H1 (cell line): ENCODE results near the gene EBF3. TPM values are rescaled to one million over a fixed set of nuclear protein-coding genes. Genes with fewer than 3 reads are reported as not detected.

ENCODE experiments used
- CTCF ChIA-PET: fragments of 300-600 bp; sonication (Branson Sonifier 250); formaldehyde crosslinking; loops from one replicate; lab custom pipeline; 2021; ENCODE audit not compliant: partially characterized antibody; lab: Charles Lee
- POLR2A ChIA-PET: fragments of 300-600 bp; sonication (Branson Sonifier 250); formaldehyde crosslinking; loops from one replicate; lab custom pipeline; 2021; ENCODE audit warnings: inconsistent platforms; ENCODE audit not compliant: partially characterized antibody; lab: Charles Lee
- DNase-seq, 2 experiments: peaks; one replicate each; pipeline versions ENCODE4 v3.0.0 to v3.0.0-alpha.2; 2010 to 2022; ENCODE audit warnings: low spot score in 2 of 2, low read depth in 1 of 2, mixed read lengths in 1 of 2
- FAIRE-seq: peaks from 2 replicates; lab custom pipeline; 2011; peaks lifted over from hg19 to GRCh38; lab: Jason Lieb, UNC
- H2AFZ ChIP-seq: 2 replicates; pipeline ENCODE4 v1.8.1; 2012; ENCODE audit warnings: low read length, inconsistent platforms
- H2AK5ac ChIP-seq: 2 replicates; pipeline ENCODE4 v1.6.1; 2013; ENCODE audit warnings: low read depth, low read length
- H2BK120ac ChIP-seq: replicated peaks from 2 replicates; pipeline ENCODE3; 2013; ENCODE audit warnings: low read depth, low read length, inconsistent platforms
- H2BK12ac ChIP-seq: 2 replicates; pipeline ENCODE4 v1.6.1; 2013; ENCODE audit warnings: low read depth, low read length
- H2BK15ac ChIP-seq: 2 replicates; pipeline ENCODE4 v1.6.1; 2013; ENCODE audit warnings: low read length
- H2BK20ac ChIP-seq: 2 replicates; pipeline ENCODE4 v1.6.1; 2013; ENCODE audit warnings: low read length
- H2BK5ac ChIP-seq: 2 replicates; pipeline ENCODE4 v1.6.1; 2013; ENCODE audit warnings: low read depth, low read length
- H3K14ac ChIP-seq: 2 replicates; pipeline ENCODE4 v1.6.1; 2013; ENCODE audit warnings: inconsistent platforms; ENCODE audit not compliant: insufficient read length
- H3K18ac ChIP-seq: 2 replicates; pipeline ENCODE4 v1.6.1; 2013; ENCODE audit warnings: low read length; ENCODE audit errors: extremely low read depth
- H3K23ac ChIP-seq: 2 replicates; pipeline ENCODE4 v1.6.1; 2013; ENCODE audit warnings: inconsistent platforms; ENCODE audit not compliant: insufficient read length
- H3K23me2 ChIP-seq: 2 replicates; pipeline ENCODE4 v1.6.1; 2013; ENCODE audit warnings: low read depth, low read length
- H3K27ac ChIP-seq: 2 replicates; pipeline ENCODE4 v1.6.1; 2011; ENCODE audit warnings: low read depth, low read length, inconsistent platforms
- H3K27me3 ChIP-seq, 4 experiments: replicated peaks in 1 of 4; 1 replicate in 1 of 4; 2 replicates in 3 of 4; pipeline versions ENCODE4 v1.6.1 to v1.8.1; 2011 to 2013; ENCODE audit warnings: low read length in 3 of 4, mild to moderate bottlenecking in 3 of 4, inconsistent platforms in 2 of 4, mixed read lengths in 2 of 4, moderate library complexity in 1 of 4; ENCODE audit not compliant: control insufficient read depth in 3 of 4, insufficient read depth in 3 of 4; ENCODE audit errors: extremely low read depth in 1 of 4
- H3K36me3 ChIP-seq, 4 experiments: 2 replicates each; pipeline versions ENCODE4 v1.6.1 to v1.8.1; 2011 to 2013; ENCODE audit warnings: mild to moderate bottlenecking in 4 of 4, low read length in 3 of 4, moderate library complexity in 2 of 4, control low read depth in 1 of 4, inconsistent platforms in 1 of 4; ENCODE audit not compliant: insufficient read depth in 4 of 4, control insufficient read depth in 2 of 4
- H3K4ac ChIP-seq: replicated peaks from 2 replicates; pipeline ENCODE3; 2013; ENCODE audit warnings: low read length, low read depth, mixed read lengths, inconsistent platforms; ENCODE audit not compliant: insufficient read length
- H3K4me1 ChIP-seq, 4 experiments: replicated peaks in 1 of 4; 1 replicate in 1 of 4; 2 replicates in 3 of 4; pipeline versions ENCODE4 v1.6.1 to v1.8.1; 2011 to 2013; ENCODE audit warnings: low read length in 3 of 4, inconsistent platforms in 2 of 4, mixed read lengths in 1 of 4; ENCODE audit not compliant: insufficient read depth in 4 of 4, control insufficient read depth in 3 of 4
- H3K4me2 ChIP-seq, 2 experiments: 2 replicates each; pipeline versions ENCODE4 v1.6.1 to v1.8.1; 2011 to 2013; ENCODE audit warnings: low read depth in 2 of 2, low read length in 2 of 2, control low read depth in 1 of 2, inconsistent platforms in 1 of 2, mild to moderate bottlenecking in 1 of 2; ENCODE audit not compliant: insufficient read depth in 1 of 2
- H3K4me3 ChIP-seq, 4 experiments: fragments of 200-600, 300-600 bp in 1 of 4; sonication (generic), shearing (Covaris generic), sonication (Bioruptor Twin) in 1 of 4; 2 replicates each; pipeline versions ENCODE4 v1.5.1 to v1.8.1; 2011 to 2016; ENCODE audit warnings: low read length in 4 of 4, low read depth in 3 of 4, control low read depth in 2 of 4, inconsistent platforms in 2 of 4, mild to moderate bottlenecking in 2 of 4, mixed read lengths in 1 of 4, moderate library complexity in 1 of 4; ENCODE audit not compliant: insufficient read depth in 2 of 4; ENCODE audit errors: extremely low read depth in 1 of 4
- H3K56ac ChIP-seq: replicated peaks from 2 replicates; pipeline ENCODE3; 2013; ENCODE audit warnings: low read depth, mild to moderate bottlenecking, mixed read lengths, low read length, inconsistent platforms; ENCODE audit not compliant: insufficient read length
- H3K79me1 ChIP-seq: 2 replicates; pipeline ENCODE4 v1.6.1; 2013; ENCODE audit warnings: low read depth, low read length, control low read depth
- H3K79me2 ChIP-seq, 2 experiments: 2 replicates each; pipeline versions ENCODE4 v1.6.1 to v1.8.1; 2012 to 2013; ENCODE audit warnings: low read length in 2 of 2, mild to moderate bottlenecking in 2 of 2, inconsistent platforms in 1 of 2; ENCODE audit not compliant: insufficient read depth in 2 of 2, control insufficient read depth in 1 of 2
- H3K9ac ChIP-seq, 4 experiments: replicated peaks in 1 of 4; 1 replicate in 1 of 4; 2 replicates in 3 of 4; pipeline versions ENCODE4 v1.6.1 to v1.8.1; 2011 to 2013; ENCODE audit warnings: low read depth in 3 of 4, low read length in 3 of 4, control low read depth in 2 of 4, mild to moderate bottlenecking in 2 of 4, moderate library complexity in 2 of 4, inconsistent platforms in 1 of 4; ENCODE audit errors: extremely low read depth in 1 of 4
- H3K9me3 ChIP-seq, 2 experiments: 2 replicates each; pipeline versions ENCODE4 v1.6.1 to v1.8.1; 2012 to 2013; ENCODE audit warnings: mild to moderate bottlenecking in 2 of 2, moderate library complexity in 2 of 2, control low read depth in 1 of 2, inconsistent platforms in 1 of 2, low read depth in 1 of 2, low read length in 1 of 2, mixed read lengths in 1 of 2; ENCODE audit not compliant: insufficient read depth in 2 of 2
- H4K20me1 ChIP-seq, 2 experiments: replicated peaks in 1 of 2; 2 replicates each; pipeline versions ENCODE3 to v1.8.1; 2011 to 2013; ENCODE audit warnings: inconsistent platforms in 2 of 2, low read length in 2 of 2, mild to moderate bottlenecking in 1 of 2; ENCODE audit not compliant: insufficient read depth in 2 of 2, control insufficient read depth in 1 of 2
- H4K5ac ChIP-seq: 2 replicates; pipeline ENCODE4 v1.6.1; 2013; ENCODE audit warnings: low read length, low read depth, mixed read lengths, inconsistent platforms; ENCODE audit not compliant: insufficient read length
- H4K8ac ChIP-seq: 2 replicates; pipeline ENCODE4 v1.8.0; 2013; ENCODE audit warnings: mild to moderate bottlenecking, moderate library complexity, low read length, inconsistent platforms; ENCODE audit not compliant: insufficient read depth; ENCODE audit errors: extremely low read depth
- H4K91ac ChIP-seq: replicated peaks from 2 replicates; pipeline ENCODE3; 2013; ENCODE audit warnings: low read length, mixed read lengths, inconsistent platforms; ENCODE audit not compliant: insufficient read length
- CHD1 ChIP-seq: IDR thresholded peaks from 2 replicates; pipeline ENCODE4 v1.6.1; 2012; ENCODE audit warnings: low read depth, low read length, improper control_type of control experiment
- GTF2F1 ChIP-seq: IDR thresholded peaks from 2 replicates; pipeline ENCODE4 v1.6.1; 2012; ENCODE audit warnings: low read depth, low read length, improper control_type of control experiment, borderline replicate concordance
- PHF8 ChIP-seq: fragments of 200-600 bp; sonication (generic); conservative IDR thresholded peaks from 2 replicates; pipeline ENCODE4 v1.7.1; 2012; ENCODE audit warnings: low read depth, mild to moderate bottlenecking, inconsistent platforms, low read length, moderate library complexity
- RAD21 ChIP-seq, 2 experiments: IDR thresholded peaks in 1 of 2; conservative IDR thresholded peaks in 1 of 2; 2 replicates each; pipeline ENCODE4 v1.6.1; 2011; ENCODE audit warnings: low read depth in 2 of 2, low read length in 2 of 2, improper control_type of control experiment in 1 of 2, inconsistent platforms in 1 of 2, mild to moderate bottlenecking in 1 of 2, moderate library complexity in 1 of 2
- RNF2 ChIP-seq: fragments of 200-900, 300-1000 bp; sonication (generic); IDR thresholded peaks from 2 replicates; pipeline ENCODE4 v1.7.1; 2016; ENCODE audit warnings: borderline replicate concordance, low read depth, mild to moderate bottlenecking, antibody characterized with exemption, low read length; ENCODE audit not compliant: poor library complexity, severe bottlenecking; ENCODE audit errors: missing control alignments
- SIN3A ChIP-seq, 2 experiments: IDR thresholded peaks in 1 of 2; conservative IDR thresholded peaks in 1 of 2; 2 replicates each; pipeline ENCODE4 v1.6.1; 2011 to 2012; ENCODE audit warnings: low read length in 2 of 2, improper control_type of control experiment in 1 of 2, low read depth in 1 of 2, mild to moderate bottlenecking in 1 of 2
- TAF7 ChIP-seq: optimal IDR thresholded peaks from 2 replicates; pipeline ENCODE3; 2011; ENCODE audit warnings: low read depth, mild to moderate bottlenecking, inconsistent platforms, low read length, moderate library complexity, borderline replicate concordance
- ZNF274 ChIP-seq: IDR thresholded peaks from 2 replicates; pipeline ENCODE4 v1.7.0; 2012; ENCODE audit warnings: low read length, borderline replicate concordance; ENCODE audit errors: extremely low read depth
- WGBS, 2 experiments: shearing (Covaris generic) in 1 of 2; methylation state at CpG; one replicate each; pipeline versions ENCODE4 v1.1.6 to v1.1.7; 2013 to 2015; ENCODE audit warnings: low lambda C conversion rate in 2 of 2, mixed read lengths in 2 of 2, inconsistent platforms in 1 of 2, low coverage in 1 of 2, missing lambda C conversion rate in 1 of 2; ENCODE audit not compliant: insufficient replicate concordance in 2 of 2, insufficient coverage in 1 of 2, insufficient read length in 1 of 2; ENCODE audit errors: extremely low coverage in 1 of 2, missing lambda C conversion rate in 1 of 2; 5-methylcytosine and 5-hydroxymethylcytosine counted together
- polyA plus RNA-seq, 7 experiments: library from polyadenylated mRNA; depleted of rRNA in 3 of 7; stranded (reverse) in 5 of 7; unstranded in 2 of 7; fragments of >200 nt in 5 of 7; fragments of 200-250 nt in 2 of 7; gene quantifications; 1 replicate in 5 of 7; 2 replicates in 1 of 7; 4 replicates in 1 of 7; pipeline versions ENCODE4 v1.2.1 to v1.2.3, GENCODE V29; 2011 to 2013; ENCODE audit warnings: missing spikeins in 2 of 7, mixed read lengths in 2 of 7
- total RNA-seq: library from RNA; stranded (reverse); fragmentation: NEBNext Ultra II Directional; extraction: Animal tissue kit (Norgen Biotek cat#: 25700); gene quantifications from 2 replicates; pipeline ENCODE4 v1.2.1, GENCODE V29; 2021
- TF ChIP-seq, protein P1 (sequence below): IDR thresholded peaks from 2 replicates; pipeline ENCODE4 v1.6.1; 2011; ENCODE audit warnings: low read depth, mild to moderate bottlenecking, low read length; ENCODE audit not compliant: insufficient read depth

Gene EBF3
- total and polyA plus RNA-seq, 2 of the 8 experiments (the other 6 are each of a cell fraction or from before 2014, with no cell fraction given): 0.08 to 0.26 TPM

DNA sequence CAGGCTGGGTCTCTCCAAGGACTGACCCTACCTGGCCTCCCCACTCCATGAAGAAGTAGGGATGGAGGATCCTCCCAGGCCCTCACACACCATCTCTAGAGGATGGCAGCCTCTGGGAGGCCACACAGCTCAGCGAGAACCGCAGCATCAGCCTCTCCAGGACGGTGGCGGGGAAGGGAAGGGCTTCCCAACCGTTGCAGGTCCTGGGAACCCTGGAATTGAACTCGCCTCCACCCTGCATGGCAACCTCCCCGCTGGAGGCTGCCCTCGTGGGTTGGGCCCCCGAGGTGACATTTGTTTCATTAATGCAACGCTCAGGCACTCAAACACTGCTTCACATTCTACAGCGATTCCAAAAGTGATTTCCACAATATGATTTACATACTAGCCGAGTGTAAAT, 58.5 kb downstream of the EBF3 start:
- H2BK120ac ChIP-seq: no peak overlapping the region
- WGBS, 2 experiments: 88% methylated on average over 11 of the region's 12 CpGs; no CpG with 5 or more reads in 1 of the 2 experiments

More for the DNA sequence above, 58.5 kb downstream of the EBF3 start:
- H3K14ac ChIP-seq: no peak overlapping the region
- no peak overlapping the region for H3K18ac ChIP-seq
- H3K27me3 ChIP-seq: peaks cover 0 to 3% (median 0%) of the 10 kb centered on the region in 4 experiments; a peak in 3 of 7 replicates
- TF ChIP-seq GTF2F1 (no peak), SIN3A (conservative IDR thresholded peaks at IDR 0.05 in 1 of 2, IDR thresholded peaks at IDR 0.05 in 1 of 2; ENCODE audit: low read depth in 1 of 2, low read length in 2 of 2) (no peak), RNF2 (no peak), TAF7 (no peak), ZNF274 (no peak), RAD21 (IDR thresholded peaks at IDR 0.05 in 1 of 2, conservative IDR thresholded peaks at IDR 0.05 in 1 of 2; ENCODE audit: low read depth in 2 of 2, low read length in 2 of 2) (no peak), CHD1 (no peak), PHF8 (no peak)
- TF ChIP-seq, protein P1, sequence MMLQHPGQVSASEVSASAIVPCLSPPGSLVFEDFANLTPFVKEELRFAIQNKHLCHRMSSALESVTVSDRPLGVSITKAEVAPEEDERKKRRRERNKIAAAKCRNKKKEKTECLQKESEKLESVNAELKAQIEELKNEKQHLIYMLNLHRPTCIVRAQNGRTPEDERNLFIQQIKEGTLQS: no peak
- no peak overlapping the region for H3K9ac ChIP-seq
- H2BK5ac ChIP-seq: no peak overlapping the region
- peaks cover 2% of the 10 kb centered on the region; the same call in 1 of the 2 replicates for H3K23me2 ChIP-seq
- no peak overlapping the region for H4K91ac ChIP-seq
- H3K4ac ChIP-seq: no peak overlapping the region
- FAIRE-seq (no peak), DNase-seq (no peak)
- peaks cover 5 to 23% (median 7%) of the 10 kb centered on the region in 4 experiments for H3K4me1 ChIP-seq
- no peaks in the 10 kb centered on the region for H3K36me3 ChIP-seq
- 0 out of 2 replicates have a peak overlapping the region, but pooled peaks have one; percentile 14 for H2BK15ac ChIP-seq
- no peak overlapping the region for H3K56ac ChIP-seq
- H4K5ac ChIP-seq: no peak overlapping the region
- no peak overlapping the region for H2AFZ ChIP-seq
- no peak overlapping the region for H3K4me3 ChIP-seq
- H3K79me1 ChIP-seq: no peaks in the 10 kb centered on the region
- H3K9me3 ChIP-seq: no peaks in the 10 kb centered on the region
- no peak overlapping the region for H3K4me2 ChIP-seq
- H3K23ac ChIP-seq: no peak overlapping the region
- no peak overlapping the region for H2BK12ac ChIP-seq
- POLR2A ChIA-PET: no interaction called here
- no peak overlapping the region for H2BK20ac ChIP-seq
- peaks cover 0 to 2% of the 10 kb centered on the region in 2 experiments for H4K20me1 ChIP-seq
- CTCF ChIA-PET: interaction anchor here (1.1 to 1.2 kb wide), 2 partner anchors 22 to 28 kb away, joined by 3 to 6 read pairs; no protein-coding TSS in a partner anchor
- H2AK5ac ChIP-seq: no peak overlapping the region
- no peak overlapping the region for H4K8ac ChIP-seq
- no peaks in the 10 kb centered on the region for H3K79me2 ChIP-seq
- no peak overlapping the region for H3K27ac ChIP-seq
